GM23338 (cell line): ENCODE results near the gene CD34. TPM values are rescaled to one million over a fixed set of nuclear protein-coding genes. Genes with fewer than 3 reads are reported as not detected.

Experiments used
- ATAC-seq: fragments of 200-7000 bp; cut with Tn5 transposase; 3 replicates; pipeline ENCODE4 v1.9.1; 2020
- DNase-seq: peaks from one replicate; pipeline ENCODE4 v3.0.0-alpha.2; 2015; ENCODE audit warnings: low spot score
- H2AFZ ChIP-seq: fragments of 200-600 bp; sonication (generic); 2 replicates; pipeline ENCODE4 v1.8.0; 2016; ENCODE audit warnings: antibody characterized with exemption, mild to moderate bottlenecking, moderate library complexity
- H3F3A ChIP-seq: fragments of 200-600 bp; sonication (generic); replicated peaks from 2 replicates; pipeline ENCODE4 v1.8.0; 2017; ENCODE audit warnings: antibody characterized with exemption, mixed run types, low read depth
- H3K27ac ChIP-seq: fragments of 200-600 bp; sonication (generic); 2 replicates; pipeline ENCODE4 v1.6.1; 2016; ENCODE audit warnings: low read depth
- H3K27me3 ChIP-seq: fragments of 200-600 bp; sonication (generic); 2 replicates; pipeline ENCODE4 v1.8.0; 2016; ENCODE audit warnings: mild to moderate bottlenecking, mixed run types, moderate library complexity; ENCODE audit not compliant: insufficient read depth
- H3K36me3 ChIP-seq: fragments of 200-600 bp; sonication (generic); 2 replicates; pipeline ENCODE4 v1.8.0; 2016; ENCODE audit warnings: mild to moderate bottlenecking; ENCODE audit not compliant: insufficient read depth
- H3K4me1 ChIP-seq: fragments of 200-600 bp; sonication (generic); 2 replicates; pipeline ENCODE4 v1.8.0; 2016; ENCODE audit warnings: mild to moderate bottlenecking, moderate library complexity; ENCODE audit not compliant: insufficient read depth
- H3K4me2 ChIP-seq: fragments of 200-600 bp; sonication (generic); 2 replicates; pipeline ENCODE4 v1.7.1; 2017; ENCODE audit warnings: mixed run types
- H3K4me3 ChIP-seq: fragments of 200-600 bp; sonication (generic); 2 replicates; pipeline ENCODE4 v1.6.1; 2016; ENCODE audit warnings: mixed run types
- H3K79me2 ChIP-seq: fragments of 200-600 bp; sonication (generic); replicated peaks from 2 replicates; pipeline ENCODE4 v1.8.0; 2017; ENCODE audit warnings: mild to moderate bottlenecking; ENCODE audit not compliant: insufficient read depth
- H3K9me2 ChIP-seq: fragments of 200-600 bp; sonication (generic); 2 replicates; pipeline ENCODE4 v1.8.0; 2017; ENCODE audit not compliant: insufficient read depth
- H4K20me1 ChIP-seq: fragments of 200-600 bp; sonication (generic); replicated peaks from 2 replicates; pipeline ENCODE4 v1.8.0; 2017; ENCODE audit warnings: mild to moderate bottlenecking; ENCODE audit not compliant: insufficient read depth
- H3K27ac Mint-ChIP-seq: 2 replicates; pipeline ENCODE4 v1.8.0; 2020; ENCODE audit warnings: inconsistent platforms, mild to moderate bottlenecking, moderate library complexity, mixed read lengths
- H3K27me3 Mint-ChIP-seq: 3 replicates; pipeline ENCODE4 v1.8.0; 2022; ENCODE audit warnings: low read depth, mild to moderate bottlenecking, moderate library complexity, mixed read lengths, inconsistent platforms; ENCODE audit not compliant: insufficient read depth, poor library complexity
- H3K36me3 Mint-ChIP-seq: 3 replicates; pipeline ENCODE4 v1.8.0; 2021; ENCODE audit warnings: low read depth, mild to moderate bottlenecking, inconsistent platforms, moderate library complexity, mixed read lengths
- H3K4me1 Mint-ChIP-seq: 3 replicates; pipeline ENCODE4 v1.8.0; 2020; ENCODE audit warnings: mild to moderate bottlenecking, inconsistent platforms, mixed read lengths
- H3K4me3 Mint-ChIP-seq: 3 replicates; pipeline ENCODE4 v1.8.0; 2021; ENCODE audit warnings: moderate library complexity, mild to moderate bottlenecking, inconsistent platforms, mixed read lengths
- H3K9me3 Mint-ChIP-seq: 3 replicates; pipeline ENCODE4 v1.8.0; 2020; ENCODE audit warnings: moderate library complexity, mild to moderate bottlenecking, inconsistent platforms, mixed read lengths
- EZH2phosphoT487 ChIP-seq: fragments of 200-600 bp; sonication (generic); IDR thresholded peaks from one replicate; pipeline ENCODE4 v1.8.1; 2018; ENCODE audit warnings: antibody characterized with exemption; ENCODE audit not compliant: unreplicated experiment
- ZNF331 ChIP-seq: fragments of 250-450 bp; sonication (Bioruptor Pico); IDR thresholded peaks from 2 replicates; pipeline ENCODE4 v1.5.0; 2020; ENCODE audit warnings: low read depth, mild to moderate bottlenecking, moderate library complexity
- polyA plus RNA-seq: library from polyadenylated mRNA; unstranded; fragments of >200 nt; fragmentation: Nextera tagmentation; extraction: Ambion mirVana; gene quantifications from 2 replicates; pipeline ENCODE4 v1.2.1, GENCODE V29; 2016
- total RNA-seq: library from RNA; depleted of rRNA; stranded (reverse); fragments of >200 nt; shearing (Covaris generic); gene quantifications from 2 replicates; pipeline ENCODE4 v1.2.3, GENCODE V29; 2014
- TF ChIP-seq, protein P1 (sequence below): fragments of 250-450 bp; sonication (Bioruptor Pico); IDR thresholded peaks from 2 replicates; pipeline ENCODE4 v1.5.0; 2020; ENCODE audit warnings: mild to moderate bottlenecking, moderate library complexity
- TF ChIP-seq, protein P2 (sequence below): IDR thresholded peaks from one replicate; pipeline ENCODE4 v1.6.1; 2018; ENCODE audit warnings: antibody characterized with exemption; ENCODE audit not compliant: unreplicated experiment

The CD34 gene
- total and polyA plus RNA-seq, 2 experiments from 2014 or later: 0.07 to 0.18 TPM

DNA sequence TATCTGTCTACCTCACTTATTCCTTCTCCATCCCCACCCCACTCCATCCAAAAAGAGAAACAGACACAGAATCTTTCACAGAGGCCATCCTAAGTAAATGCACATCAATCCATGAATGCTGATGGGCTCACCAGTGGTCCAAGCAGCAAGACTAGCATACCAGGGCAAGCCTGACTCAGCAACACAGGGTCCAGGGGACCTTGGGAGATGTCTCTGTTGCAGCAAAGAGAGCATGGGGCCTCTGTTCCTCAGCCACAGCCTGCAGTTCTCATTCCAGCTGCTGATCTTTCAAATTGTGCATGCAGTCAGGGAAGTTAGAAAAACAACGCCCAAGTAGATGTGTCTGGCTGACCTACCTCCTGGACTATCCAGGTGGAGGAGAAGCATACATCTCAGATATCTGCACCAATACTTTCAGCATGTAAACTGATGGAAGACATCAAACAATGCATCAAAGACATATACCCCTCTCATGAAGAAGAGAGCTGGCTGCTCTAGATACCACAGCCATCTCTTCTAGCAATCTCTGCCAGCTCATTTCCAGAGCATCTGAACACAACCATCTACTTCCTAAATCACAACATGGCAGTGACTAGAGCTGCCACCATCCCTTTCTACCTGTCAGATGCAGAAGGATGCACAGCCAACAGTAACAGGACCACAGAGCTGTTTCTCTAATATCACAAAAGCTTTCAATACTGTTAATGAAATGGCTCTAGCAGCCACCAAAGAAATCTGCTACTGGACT is 54.5 kb downstream of the CD34 start (continued):
- TF ChIP-seq, protein P1, sequence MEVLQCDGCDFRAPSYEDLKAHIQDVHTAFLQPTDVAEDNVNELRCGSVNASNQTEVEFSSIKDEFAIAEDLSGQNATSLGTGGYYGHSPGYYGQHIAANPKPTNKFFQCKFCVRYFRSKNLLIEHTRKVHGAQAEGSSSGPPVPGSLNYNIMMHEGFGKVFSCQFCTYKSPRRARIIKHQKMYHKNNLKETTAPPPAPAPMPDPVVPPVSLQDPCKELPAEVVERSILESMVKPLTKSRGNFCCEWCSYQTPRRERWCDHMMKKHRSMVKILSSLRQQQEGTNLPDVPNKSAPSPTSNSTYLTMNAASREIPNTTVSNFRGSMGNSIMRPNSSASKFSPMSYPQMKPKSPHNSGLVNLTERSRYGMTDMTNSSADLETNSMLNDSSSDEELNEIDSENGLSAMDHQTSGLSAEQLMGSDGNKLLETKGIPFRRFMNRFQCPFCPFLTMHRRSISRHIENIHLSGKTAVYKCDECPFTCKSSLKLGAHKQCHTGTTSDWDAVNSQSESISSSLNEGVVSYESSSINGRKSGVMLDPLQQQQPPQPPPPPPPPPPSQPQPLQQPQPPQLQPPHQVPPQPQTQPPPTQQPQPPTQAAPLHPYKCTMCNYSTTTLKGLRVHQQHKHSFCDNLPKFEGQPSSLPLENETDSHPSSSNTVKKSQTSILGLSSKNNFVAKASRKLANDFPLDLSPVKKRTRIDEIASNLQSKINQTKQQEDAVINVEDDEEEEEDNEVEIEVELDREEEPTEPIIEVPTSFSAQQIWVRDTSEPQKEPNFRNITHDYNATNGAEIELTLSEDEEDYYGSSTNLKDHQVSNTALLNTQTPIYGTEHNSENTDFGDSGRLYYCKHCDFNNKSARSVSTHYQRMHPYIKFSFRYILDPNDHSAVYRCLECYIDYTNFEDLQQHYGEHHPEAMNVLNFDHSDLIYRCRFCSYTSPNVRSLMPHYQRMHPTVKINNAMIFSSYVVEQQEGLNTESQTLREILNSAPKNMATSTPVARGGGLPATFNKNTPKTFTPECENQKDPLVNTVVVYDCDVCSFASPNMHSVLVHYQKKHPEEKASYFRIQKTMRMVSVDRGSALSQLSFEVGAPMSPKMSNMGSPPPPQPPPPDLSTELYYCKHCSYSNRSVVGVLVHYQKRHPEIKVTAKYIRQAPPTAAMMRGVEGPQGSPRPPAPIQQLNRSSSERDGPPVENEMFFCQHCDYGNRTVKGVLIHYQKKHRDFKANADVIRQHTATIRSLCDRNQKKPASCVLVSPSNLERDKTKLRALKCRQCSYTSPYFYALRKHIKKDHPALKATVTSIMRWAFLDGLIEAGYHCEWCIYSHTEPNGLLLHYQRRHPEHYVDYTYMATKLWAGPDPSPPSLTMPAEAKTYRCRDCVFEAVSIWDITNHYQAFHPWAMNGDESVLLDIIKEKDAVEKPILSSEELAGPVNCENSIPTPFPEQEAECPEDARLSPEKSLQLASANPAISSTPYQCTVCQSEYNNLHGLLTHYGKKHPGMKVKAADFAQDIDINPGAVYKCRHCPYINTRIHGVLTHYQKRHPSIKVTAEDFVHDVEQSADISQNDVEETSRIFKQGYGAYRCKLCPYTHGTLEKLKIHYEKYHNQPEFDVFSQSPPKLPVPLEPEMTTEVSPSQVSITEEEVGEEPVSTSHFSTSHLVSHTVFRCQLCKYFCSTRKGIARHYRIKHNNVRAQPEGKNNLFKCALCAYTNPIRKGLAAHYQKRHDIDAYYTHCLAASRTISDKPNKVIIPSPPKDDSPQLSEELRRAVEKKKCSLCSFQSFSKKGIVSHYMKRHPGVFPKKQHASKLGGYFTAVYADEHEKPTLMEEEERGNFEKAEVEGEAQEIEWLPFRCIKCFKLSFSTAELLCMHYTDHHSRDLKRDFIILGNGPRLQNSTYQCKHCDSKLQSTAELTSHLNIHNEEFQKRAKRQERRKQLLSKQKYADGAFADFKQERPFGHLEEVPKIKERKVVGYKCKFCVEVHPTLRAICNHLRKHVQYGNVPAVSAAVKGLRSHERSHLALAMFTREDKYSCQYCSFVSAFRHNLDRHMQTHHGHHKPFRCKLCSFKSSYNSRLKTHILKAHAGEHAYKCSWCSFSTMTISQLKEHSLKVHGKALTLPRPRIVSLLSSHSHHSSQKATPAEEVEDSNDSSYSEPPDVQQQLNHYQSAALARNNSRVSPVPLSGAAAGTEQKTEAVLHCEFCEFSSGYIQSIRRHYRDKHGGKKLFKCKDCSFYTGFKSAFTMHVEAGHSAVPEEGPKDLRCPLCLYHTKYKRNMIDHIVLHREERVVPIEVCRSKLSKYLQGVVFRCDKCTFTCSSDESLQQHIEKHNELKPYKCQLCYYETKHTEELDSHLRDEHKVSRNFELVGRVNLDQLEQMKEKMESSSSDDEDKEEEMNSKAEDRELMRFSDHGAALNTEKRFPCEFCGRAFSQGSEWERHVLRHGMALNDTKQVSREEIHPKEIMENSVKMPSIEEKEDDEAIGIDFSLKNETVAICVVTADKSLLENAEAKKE (CRISPR knock-in tag): no peak

DNA sequence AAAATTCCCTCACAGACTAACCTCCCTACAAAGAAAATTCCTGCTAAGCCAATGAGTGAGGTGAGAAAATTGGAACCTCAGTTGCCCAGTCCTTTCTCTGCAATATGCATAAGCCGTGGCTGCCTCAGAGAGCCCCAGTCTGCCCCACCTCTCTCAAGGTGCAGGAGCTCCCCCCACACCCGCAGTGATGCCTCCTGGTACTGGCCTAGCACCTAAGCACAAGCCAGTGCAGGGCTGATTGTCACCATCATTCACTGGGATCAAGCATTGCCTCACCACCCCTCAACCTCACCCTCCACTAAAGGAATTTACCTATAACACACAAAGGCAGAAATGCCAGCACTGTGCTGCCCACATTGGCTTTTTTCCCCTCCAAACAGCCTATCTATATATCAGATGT is 56.9 kb downstream of the CD34 start:
- Histone ChIP-seq H3K27me3 (no peaks in the 10 kb centered on the region), H2AFZ (no peak overlapping the region), H4K20me1 (no peaks in the 10 kb centered on the region), H3F3A (no peaks in the 10 kb centered on the region), H3K36me3 (no peaks in the 10 kb centered on the region), H3K9me2 (0 out of 2 replicates have a peak, but pooled peaks cover 9% of the 10 kb centered on the region), H3K4me3 (no peak overlapping the region), H3K79me2 (no peaks in the 10 kb centered on the region), H3K4me1 (peaks cover 17% of the 10 kb centered on the region), H3K4me2 (no peak overlapping the region), H3K27ac (no peak overlapping the region)
- Mint-ChIP-seq H3K4me1 (peaks cover 8% of the 10 kb centered on the region), H3K27me3 (peaks cover 5% of the 10 kb centered on the region), H3K9me3 (no peaks in the 10 kb centered on the region), H3K36me3 (no peaks in the 10 kb centered on the region), H3K27ac (no peak overlapping the region), H3K4me3 (no peak overlapping the region)
- DNase-seq: no peak
- ATAC-seq: peak; percentile 32
- TF ChIP-seq, protein P1 (CRISPR knock-in tag): no peak
- TF ChIP-seq ZNF331 (CRISPR knock-in tag): no peak
- no peak for TF ChIP-seq EZH2phosphoT487
- TF ChIP-seq, protein P2, sequence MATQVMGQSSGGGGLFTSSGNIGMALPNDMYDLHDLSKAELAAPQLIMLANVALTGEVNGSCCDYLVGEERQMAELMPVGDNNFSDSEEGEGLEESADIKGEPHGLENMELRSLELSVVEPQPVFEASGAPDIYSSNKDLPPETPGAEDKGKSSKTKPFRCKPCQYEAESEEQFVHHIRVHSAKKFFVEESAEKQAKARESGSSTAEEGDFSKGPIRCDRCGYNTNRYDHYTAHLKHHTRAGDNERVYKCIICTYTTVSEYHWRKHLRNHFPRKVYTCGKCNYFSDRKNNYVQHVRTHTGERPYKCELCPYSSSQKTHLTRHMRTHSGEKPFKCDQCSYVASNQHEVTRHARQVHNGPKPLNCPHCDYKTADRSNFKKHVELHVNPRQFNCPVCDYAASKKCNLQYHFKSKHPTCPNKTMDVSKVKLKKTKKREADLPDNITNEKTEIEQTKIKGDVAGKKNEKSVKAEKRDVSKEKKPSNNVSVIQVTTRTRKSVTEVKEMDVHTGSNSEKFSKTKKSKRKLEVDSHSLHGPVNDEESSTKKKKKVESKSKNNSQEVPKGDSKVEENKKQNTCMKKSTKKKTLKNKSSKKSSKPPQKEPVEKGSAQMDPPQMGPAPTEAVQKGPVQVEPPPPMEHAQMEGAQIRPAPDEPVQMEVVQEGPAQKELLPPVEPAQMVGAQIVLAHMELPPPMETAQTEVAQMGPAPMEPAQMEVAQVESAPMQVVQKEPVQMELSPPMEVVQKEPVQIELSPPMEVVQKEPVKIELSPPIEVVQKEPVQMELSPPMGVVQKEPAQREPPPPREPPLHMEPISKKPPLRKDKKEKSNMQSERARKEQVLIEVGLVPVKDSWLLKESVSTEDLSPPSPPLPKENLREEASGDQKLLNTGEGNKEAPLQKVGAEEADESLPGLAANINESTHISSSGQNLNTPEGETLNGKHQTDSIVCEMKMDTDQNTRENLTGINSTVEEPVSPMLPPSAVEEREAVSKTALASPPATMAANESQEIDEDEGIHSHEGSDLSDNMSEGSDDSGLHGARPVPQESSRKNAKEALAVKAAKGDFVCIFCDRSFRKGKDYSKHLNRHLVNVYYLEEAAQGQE: no peak
